Subcutaneous adipose tissue (tissue), 4 donors: ENCODE results near the gene MDGA2. TPM values are rescaled to one million over a fixed set of nuclear protein-coding genes. Genes with fewer than 3 reads are reported as not detected.

Experiments
- total RNA-seq, 4 donors: library from RNA; depleted of rRNA; stranded (reverse); fragments of >200 nt; gene quantifications; one replicate each; pipeline ENCODE4 v1.1.0, GENCODE V29; 2016
- TF ChIP-seq, protein P1 (sequence below): fragments of 450-650 bp; IDR thresholded peaks from one replicate; pipeline ENCODE4 v1.5.1; 2016; ENCODE audit warnings: low read depth, mild to moderate bottlenecking, control low read depth, antibody characterized with exemption, moderate library complexity

MDGA2 gene
- total RNA-seq, 4 donors from 2014 or later, result 1.1 TPM; not detected in 3

- TF ChIP-seq, protein P1, sequence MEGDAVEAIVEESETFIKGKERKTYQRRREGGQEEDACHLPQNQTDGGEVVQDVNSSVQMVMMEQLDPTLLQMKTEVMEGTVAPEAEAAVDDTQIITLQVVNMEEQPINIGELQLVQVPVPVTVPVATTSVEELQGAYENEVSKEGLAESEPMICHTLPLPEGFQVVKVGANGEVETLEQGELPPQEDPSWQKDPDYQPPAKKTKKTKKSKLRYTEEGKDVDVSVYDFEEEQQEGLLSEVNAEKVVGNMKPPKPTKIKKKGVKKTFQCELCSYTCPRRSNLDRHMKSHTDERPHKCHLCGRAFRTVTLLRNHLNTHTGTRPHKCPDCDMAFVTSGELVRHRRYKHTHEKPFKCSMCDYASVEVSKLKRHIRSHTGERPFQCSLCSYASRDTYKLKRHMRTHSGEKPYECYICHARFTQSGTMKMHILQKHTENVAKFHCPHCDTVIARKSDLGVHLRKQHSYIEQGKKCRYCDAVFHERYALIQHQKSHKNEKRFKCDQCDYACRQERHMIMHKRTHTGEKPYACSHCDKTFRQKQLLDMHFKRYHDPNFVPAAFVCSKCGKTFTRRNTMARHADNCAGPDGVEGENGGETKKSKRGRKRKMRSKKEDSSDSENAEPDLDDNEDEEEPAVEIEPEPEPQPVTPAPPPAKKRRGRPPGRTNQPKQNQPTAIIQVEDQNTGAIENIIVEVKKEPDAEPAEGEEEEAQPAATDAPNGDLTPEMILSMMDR, result no peak
These were observed 415.6 kb downstream of the MDGA2 start for GRCh38 chr14:47259796-47260195.

GRCh38 chr14:47257013-47257412, 418.4 kb downstream of the MDGA2 start:
- TF ChIP-seq, protein P1, result no peak

DNA sequence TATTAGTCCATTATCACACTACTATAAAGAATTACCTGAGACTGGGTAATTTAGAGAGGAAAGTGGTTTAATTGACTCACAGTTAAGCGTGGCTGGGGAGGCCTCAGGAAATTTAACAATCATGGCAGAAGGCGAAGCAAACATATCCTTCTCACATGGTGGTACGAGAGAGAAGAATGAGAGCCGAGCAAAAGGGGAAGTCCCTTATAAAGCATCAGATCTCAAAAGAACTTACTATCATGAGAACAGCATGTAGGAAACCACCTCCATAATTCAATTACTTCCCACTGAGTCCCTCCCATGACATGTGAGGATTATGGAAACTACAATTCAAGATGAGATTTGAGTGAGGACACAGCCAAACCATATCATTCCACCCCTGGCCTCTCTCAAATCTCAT, 422.6 kb downstream of the MDGA2 start:
- TF ChIP-seq, protein P1, result no peak

- TF ChIP-seq, protein P1, result no peak
These were observed 429.0 kb downstream of the MDGA2 start for GRCh38 chr14:47246367-47246766.

DNA sequence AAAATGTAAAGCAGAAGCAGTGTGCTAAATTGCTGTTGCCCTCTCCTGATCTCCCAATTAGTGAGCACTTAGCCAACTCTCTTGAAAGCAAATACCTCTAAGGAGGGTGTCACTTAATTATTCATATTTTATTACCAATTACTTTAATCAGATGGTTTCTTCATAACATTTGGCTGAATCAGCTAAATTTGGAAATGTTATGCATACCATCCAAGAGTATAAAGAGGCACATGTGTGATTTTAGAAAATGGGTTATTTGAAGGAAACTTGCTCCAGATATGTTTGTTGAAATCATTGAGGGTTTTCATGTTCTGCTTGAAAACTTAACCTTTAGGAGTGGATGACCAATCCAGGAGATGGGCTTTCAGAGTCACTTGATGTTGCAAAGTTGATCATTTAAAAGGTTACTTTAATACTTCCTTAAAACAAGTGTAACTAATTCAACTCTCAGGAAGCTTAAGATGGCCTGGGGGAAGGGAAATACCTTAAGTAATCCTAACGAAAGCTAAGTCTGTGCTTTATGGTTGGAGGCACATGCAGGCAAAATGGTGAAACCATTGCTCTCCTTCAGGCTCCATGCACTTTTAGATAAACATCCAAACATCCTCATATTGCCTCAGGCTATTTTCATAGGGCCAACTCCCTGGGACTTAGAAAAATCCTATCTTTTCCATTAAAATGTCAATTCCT, 434.5 kb downstream of the MDGA2 start:
- TF ChIP-seq, protein P1, result no peak

GRCh38 chr14:47235619-47236018, 439.8 kb downstream of the MDGA2 start:
- TF ChIP-seq, protein P1, result no peak

DNA sequence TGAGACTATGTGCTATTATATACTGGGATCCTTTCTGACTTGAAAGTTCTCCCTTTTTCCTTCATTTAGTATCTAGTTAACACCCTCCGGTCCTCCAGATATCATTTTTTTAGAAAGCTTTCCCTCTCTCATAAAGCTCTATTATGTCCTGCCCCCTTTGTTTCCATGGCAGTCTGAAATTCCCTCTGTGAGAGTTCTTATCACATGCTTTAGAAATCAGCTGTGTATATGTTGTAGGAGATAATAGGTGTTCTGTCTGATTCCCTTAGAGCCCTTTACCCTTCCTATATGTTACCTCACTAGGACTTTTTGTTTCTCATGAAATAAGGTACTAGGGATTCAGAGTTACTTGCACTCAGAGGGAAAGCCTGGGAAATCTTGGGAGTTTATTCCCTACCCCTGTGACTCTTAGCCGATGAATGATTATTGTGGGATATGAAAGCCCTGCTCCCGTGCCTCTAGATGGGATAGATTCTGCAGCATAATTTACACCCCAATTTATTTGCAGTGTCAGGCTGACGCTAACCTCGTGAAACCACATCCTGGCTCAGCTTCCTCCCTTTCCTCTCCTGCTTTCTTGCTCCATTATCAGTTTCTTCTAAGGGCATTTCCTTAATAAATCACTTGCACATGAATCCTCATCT, 448.4 kb downstream of the MDGA2 start:
- TF ChIP-seq, protein P1, result no peak
